GM21737 (cell line): ENCODE measurements around the gene SELPLG.
A peak's percentile ranks its signal among the peaks of the same experiment; 100 is the strongest.
"Not testable (repeated sequence)": the region's sequence is repeated elsewhere in the genome, so short reads cannot be mapped to it uniquely, and the experiment has no call there.

Experiments
- ATAC-seq: cut with Tn5 transposase; IDR thresholded peaks from one replicate; pipeline ENCODE4 v1.9.1; 2021; ENCODE audit warnings: mild to moderate bottlenecking, moderate library complexity; ENCODE audit not compliant: unreplicated experiment

The SELPLG gene

GRCh38 chr12:108638997-108639822, 5.5 kb upstream of the SELPLG start:
- ATAC-seq, result no peak

DNA sequence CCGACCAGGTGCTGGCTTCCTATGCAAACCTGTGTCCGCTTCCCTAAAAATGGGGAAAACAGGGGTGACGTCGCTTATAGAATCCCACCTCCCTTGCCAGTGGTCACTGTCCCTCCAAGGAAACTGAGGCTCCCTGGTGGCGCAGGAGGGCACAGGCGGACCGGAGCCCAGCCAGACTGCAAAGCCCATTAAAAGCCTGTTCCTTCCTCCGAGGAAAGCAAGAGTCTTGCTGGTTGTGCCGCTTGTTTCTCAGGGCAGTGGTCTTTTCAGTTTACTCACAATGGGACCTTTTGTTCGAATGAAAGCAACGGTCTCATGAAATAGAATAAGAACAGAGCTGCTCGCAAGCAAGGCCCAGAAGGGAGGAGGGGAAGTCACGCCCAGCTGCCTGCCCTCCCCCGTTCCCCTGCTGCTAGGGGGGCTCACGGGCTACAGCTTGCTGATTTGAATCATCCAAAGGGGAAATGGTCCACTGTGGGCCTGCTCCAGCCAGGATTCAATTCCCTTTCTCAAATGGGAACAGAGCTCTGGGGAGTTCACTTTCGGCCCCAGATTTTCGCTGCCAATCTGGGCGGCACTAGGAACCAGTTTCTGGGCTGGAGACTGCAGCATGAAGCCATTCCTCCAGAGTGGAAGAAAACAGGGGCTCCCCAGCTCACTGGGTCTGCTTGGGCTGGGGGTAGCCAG, 4.6 kb upstream of the SELPLG start:
- ATAC-seq, result no peak

- ATAC-seq, result no peak
Measured at GRCh38 chr12:108637222-108637971, 3.7 kb upstream of the SELPLG start.

DNA sequence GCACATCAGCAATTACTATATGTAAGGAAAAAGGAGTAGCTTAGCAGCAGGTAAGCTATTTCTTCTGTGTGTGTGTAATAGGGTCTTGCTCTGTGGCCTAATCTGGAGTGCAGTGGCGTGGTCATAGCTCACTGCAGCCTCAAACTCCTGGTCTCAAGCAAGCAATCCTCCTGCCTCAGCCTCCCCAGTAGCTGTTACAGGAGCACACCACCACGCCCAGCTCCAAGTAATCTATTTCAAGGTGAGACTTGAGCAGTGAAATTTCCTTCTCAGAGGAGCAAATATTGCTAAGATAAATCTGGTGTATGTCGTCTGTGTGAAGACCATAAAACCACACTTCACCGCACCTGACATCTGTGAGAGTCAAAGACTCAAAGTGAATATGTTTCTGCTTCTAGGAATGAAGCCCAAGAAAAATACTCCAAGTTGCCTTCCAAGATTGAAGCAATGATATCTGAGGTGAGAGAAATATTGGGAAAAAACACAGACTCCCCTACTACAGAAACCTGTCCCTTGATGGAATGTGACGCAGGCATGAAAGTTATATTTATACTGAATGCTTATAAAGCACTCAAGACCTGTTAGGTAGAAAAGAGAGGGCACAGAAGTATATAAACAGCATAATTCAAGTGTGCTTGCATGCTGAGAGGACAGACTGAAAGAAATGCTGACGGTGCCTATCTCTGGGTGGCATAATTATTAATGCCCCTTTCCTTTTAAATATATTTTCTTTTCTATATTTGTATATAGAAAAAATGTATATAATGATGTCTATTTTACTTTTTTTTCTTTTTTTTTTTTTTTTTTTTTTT, 2.5 kb upstream of the SELPLG start:
- peak; percentile 1 for ATAC-seq

- ATAC-seq, result peak; percentile 44
Measured at GRCh38 chr12:108635201-108635996, 1.7 kb upstream of the SELPLG start.

GRCh38 chr12:108634341-108634751, 652 bp upstream of the SELPLG start:
- ATAC-seq, result no peak

GRCh38 chr12:108633081-108633533, 587 bp downstream of the SELPLG start:
- no peak for ATAC-seq

GRCh38 chr12:108631261-108631660, 2.4 kb downstream of the SELPLG start:
- not testable (repeated sequence) for ATAC-seq

GRCh38 chr12:108630481-108631207, 3.0 kb downstream of the SELPLG start:
- no peak for ATAC-seq

DNA sequence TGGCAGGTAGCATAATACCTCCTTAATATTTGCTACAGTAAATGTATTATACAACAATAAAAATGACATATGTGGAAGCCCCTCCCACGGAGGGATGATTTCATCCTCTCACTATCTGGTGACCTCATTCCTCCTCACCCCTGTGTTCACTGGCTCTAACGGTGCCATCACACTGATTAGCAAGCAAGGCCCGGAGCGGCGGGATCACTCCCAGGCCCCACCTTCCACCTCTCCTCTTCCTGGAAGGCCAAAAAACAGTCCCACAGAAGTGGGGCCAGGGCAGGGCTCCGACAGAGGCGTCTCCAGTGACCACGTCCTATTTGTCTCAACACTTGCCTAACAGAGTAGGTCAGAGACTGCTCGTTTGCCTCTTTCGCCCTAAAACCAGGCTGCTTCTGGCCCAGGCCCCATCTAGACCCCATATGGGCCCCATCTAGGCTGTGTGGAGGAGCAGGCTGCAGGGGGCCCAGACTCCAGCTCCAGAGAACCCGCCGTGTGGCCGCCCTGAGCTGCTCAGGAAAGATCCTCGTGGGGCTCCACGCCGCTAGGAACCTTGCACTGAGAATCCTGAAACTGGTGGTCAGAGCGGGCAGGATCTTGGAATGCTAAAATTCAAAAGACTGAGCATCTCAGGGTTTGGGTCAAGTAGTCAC, 3.7 kb downstream of the SELPLG start:
- no peak for ATAC-seq

- no peak for ATAC-seq
Measured at GRCh38 chr12:108629151-108629550, 4.5 kb downstream of the SELPLG start.

DNA sequence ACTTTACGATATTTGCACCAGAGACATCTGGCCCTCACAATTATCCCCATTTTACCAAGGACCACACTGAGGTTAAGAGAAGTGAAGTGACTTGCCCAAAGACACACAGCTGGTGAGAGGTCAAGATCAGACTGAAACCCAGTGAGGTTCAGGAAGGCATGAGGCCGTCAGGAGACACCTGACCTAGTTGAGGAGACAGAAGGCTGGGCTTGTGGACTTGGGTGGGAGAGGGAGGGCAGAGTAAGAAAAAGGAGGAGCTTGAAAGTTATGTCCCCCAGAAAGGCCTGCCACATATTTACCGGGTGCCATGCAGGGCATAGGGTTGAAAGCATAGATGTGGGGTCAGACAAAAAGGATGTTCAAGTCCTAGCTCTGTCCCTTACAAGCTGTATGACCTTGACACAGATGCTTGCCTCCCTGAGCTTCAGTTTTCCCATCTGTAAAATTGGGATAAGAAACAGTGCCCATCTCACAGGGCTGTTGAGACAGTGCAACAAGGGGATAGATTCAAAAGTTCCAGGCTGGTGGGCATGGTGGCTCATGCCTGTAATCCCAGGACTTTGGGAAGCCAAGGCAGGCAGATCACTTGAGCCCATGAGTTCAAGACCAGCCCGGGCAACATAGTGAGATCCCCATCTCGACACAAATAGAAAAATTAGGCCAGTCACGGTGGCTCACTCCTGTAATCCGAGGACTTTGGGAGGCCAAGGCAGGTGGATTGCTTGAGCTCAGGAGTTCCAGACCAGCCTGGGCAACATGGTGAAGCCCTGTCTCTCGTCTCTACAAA, 6.4 kb downstream of the SELPLG start:
- no peak for ATAC-seq

DNA sequence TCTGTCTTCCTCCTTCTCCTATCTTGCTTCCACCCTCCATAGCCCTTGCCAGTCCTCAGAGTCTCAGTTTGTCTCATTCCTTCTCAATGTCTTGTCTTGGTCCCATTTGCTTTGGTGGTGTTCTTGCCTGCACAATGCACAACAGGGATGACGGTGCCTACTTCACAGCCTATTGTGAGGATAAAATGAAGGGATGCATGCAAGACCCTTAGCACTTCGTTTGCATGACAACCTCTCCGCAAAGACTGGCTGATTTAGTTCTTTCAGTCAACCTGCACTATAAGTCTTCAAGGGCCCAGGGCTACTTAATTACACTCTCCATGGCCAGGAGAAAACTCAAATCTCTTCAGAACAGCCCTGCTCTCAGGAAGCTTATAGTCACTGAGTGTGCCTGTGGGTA, 8.5 kb downstream of the SELPLG start:
- no peak for ATAC-seq

GRCh38 chr12:108623577-108623976, 10.1 kb downstream of the SELPLG start:
- ATAC-seq, result no peak

GRCh38 chr12:108622921-108623514, 10.7 kb downstream of the SELPLG start:
- no peak for ATAC-seq

DNA sequence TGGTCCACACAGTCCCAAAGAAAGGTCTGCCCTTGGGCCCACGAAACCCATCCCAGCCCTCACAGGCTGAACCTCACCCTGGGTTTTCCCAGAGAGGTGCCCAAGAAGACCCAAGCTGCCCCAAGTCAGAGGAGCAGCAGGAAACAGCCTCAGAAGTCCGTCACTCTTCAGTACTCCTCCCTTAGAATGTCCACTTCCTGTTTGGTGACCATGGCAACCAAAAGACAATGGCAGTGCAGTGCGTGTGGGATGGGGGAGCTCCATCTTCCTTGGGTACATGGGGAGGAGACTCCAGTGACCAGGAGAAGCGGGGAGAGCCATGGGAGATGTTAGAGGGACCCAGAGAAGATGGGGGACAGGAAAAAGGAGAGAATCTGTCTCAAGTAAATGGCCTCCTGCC, 11.3 kb downstream of the SELPLG start:
- ATAC-seq, result no peak

- ATAC-seq, result no peak
Measured at GRCh38 chr12:108621161-108621560, 12.5 kb downstream of the SELPLG start.
